Placental pericyte (primary cell): ENCODE results near the gene GCNT3. TPM values are rescaled to one million over a fixed set of nuclear protein-coding genes. Genes with fewer than 3 reads are reported as not detected.

Experiments
- small RNA-seq: library from RNA; depleted of rRNA; stranded (forward); fragments of <200 nt; gene quantifications from one replicate; pipeline ENCODE3, GENCODE V24; 2012; ENCODE audit warnings: low replicate concordance
- total RNA-seq: library from RNA; depleted of rRNA; stranded (reverse); fragments of >200 nt; gene quantifications from 2 replicates; pipeline ENCODE4 v1.2.3, GENCODE V29; 2012

Gene GCNT3, protein sequence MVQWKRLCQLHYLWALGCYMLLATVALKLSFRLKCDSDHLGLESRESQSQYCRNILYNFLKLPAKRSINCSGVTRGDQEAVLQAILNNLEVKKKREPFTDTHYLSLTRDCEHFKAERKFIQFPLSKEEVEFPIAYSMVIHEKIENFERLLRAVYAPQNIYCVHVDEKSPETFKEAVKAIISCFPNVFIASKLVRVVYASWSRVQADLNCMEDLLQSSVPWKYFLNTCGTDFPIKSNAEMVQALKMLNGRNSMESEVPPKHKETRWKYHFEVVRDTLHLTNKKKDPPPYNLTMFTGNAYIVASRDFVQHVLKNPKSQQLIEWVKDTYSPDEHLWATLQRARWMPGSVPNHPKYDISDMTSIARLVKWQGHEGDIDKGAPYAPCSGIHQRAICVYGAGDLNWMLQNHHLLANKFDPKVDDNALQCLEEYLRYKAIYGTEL
- total RNA-seq = under 0.01 TPM in 1 of 2 replicates, not detected in the other

DNA sequence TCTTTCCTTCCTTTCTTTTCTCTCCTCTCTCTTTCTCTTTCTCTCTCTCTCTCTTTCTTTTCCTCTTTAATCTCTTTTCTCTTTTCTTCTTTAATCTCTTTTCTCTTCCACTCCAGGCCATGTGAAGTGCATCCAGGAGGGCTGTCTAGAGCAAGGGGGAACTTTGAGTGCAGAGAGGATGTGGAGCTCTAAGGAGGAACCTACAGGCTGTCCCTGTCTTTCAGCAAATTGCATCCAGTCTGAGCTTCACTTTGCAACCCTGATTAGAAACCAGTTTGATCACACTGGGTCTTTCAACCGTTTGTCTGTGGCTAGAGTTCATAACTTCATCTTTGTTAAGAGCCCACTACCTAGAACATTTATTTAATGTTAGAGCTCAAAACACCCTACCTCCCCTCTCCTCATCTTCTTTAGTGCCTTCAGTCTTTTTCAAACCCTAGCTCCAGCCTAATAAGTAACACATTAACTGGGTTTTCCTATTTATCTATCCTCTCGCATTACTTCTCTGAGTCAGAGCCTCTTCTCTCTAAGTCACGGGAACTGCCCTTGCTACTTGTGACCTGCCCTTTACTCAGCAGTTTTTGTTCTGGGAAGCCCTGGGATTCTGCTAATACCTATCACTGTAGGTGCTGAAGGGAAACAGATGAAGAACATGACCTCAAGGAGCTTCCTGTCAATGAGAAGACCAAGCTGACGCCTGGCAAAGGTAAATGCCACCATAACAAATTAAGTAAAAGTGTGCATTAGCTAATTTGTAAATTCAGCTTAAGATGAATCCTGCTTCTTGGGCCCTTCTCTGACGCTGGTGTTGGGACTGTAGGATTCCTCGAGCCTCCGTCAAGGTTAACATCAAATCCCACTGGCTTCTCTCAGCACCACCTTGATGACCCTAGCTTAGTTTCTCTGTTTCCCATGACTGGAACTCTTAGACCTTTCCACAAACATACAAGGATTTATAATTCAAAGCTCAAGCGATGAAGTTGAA is at the start of gene GCNT3:
GCNT3 (plus strand) TSS at position 508 of the 985 bp plus-strand sequence. CDS start 6,456 bp downstream, outside the sequence.

GRCh38 chr15:59656897-59657634 is 45.5 kb downstream of the GCNT3 start, which contains the start of gene GTF2A2:
TSS of gene GTF2A2 (minus strand) at chr15:59657515. CDS start at chr15:59652277, 5,238 bp downstream.

Small RNAs within 50 kb of the gene (small RNA-seq; reads per million reads assigned to genes)
- gene RNA5SP396 = not detected

Other genes with a start within 250 kb of the GCNT3 start
- gene MYO1E, start 238.9 kb upstream of the GCNT3 start, total RNA-seq = 124 and 161 TPM in 2 replicates
- gene FAM81A, start 173.6 kb upstream of the GCNT3 start, total RNA-seq = 0.29 TPM in 1 of 2 replicates, not detected in the other
- 18.4 and 35.9 TPM in 2 replicates for gene GTF2A2, start 45.7 kb downstream of the GCNT3 start, total RNA-seq
- gene BNIP2, start 77.5 kb downstream of the GCNT3 start, total RNA-seq = 101 and 165 TPM in 2 replicates